Medulla oblongata (tissue), 1 donor: ENCODE results near the gene MPDU1.
"Not testable (repeated sequence)": the region's sequence is repeated elsewhere in the genome, so short reads cannot be mapped to it uniquely, and the experiment has no call there.

Source experiments
- DNase-seq: peaks from one replicate; pipeline ENCODE4 v3.0.0-alpha.2; 2015; ENCODE audit errors: extremely low spot score

Gene MPDU1

DNA sequence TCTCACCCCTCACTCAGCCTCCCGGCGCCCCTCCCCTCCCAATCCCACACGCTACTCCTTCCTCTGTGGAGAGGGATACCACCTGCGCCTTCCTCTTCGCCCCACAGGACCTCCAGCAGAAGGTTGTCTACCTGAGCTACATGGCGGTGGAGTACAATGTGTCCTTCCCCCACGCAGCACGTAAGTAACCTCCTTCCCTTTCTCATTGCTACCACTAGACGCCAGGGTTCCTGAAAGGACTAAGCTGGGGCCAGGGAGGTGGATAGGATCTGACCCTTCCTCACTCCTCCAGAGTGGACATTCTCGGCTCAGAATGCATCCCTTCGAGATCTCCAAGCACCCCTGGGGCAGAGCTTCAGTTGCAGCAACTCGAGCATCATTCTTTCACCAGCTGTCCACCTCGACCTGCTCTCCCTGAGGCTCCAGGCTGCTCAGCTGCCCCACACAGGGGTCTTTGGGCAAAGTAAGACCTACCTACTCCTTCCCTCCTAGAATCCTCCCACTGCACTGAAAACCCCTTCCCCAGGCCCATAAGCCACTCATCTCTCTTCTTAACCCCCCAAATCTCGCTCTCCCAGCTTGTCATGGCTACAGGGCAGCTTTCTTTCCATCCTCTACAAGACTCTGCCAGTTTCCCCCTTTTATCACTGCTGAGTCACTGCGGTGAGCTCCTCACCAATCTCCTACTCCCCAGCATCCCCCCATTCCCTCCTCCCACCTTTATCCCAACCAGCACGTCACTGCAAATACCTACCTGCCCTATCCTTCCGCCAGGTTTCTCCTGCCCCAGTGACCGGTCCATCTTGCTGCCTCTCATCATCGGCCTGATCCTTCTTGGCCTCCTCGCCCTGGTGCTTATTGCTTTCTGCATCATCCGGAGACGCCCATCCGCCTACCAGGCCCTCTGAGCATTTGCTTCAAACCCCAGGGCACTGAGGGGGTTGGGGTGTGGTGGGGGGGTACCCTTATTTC lies 2.8 kb upstream of the MPDU1 start:
- DNase-seq: no peak

DNA sequence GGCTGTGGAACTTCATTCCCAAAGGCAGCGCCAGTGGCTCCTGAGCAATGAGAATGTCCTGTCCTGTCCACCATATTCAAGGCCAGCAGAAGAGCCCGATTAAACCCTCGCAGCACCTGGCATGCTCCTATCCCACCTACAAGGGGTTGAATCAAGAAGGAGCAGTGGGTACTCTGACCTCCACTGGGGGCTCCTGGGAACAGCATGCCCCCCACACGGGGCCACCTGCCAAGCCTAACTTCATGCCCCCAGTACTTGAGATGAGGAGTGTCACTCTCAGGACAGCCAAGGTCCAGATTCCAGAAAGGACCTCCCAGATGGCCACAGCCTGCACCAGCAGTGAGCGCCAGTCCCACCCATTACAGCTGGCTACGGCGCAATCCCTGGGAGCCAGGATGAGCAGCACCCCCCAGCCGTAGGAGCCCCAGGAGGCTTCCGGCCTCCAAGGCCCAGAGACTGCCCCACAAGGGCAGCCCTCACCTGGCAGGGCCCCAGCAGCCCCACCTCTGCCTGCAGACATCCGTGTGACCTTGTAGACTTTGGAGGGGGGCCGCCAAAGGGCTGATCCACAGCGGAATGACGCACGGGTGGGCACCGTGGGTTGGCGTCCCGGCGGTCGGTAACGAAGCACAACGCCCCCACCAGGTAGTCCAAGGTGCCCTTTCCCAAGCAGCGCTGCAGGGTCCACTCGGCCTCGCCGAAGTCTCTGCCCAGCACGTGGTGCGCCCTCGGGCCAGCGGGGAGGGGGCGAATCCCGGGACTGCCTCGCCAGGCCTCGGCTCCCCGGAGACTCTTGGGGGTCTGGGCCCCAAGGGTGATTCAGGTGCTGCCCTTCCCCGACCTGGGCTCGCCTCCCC lies 1.0 kb upstream of the MPDU1 start:
- no peak for DNase-seq

- no peak for DNase-seq
Measured at GRCh38 chr17:7586673-7587419, 3.2 kb downstream of the MPDU1 start.

GRCh38 chr17:7587420-7588151 lies 3.9 kb downstream of the MPDU1 start:
- no peak for DNase-seq

- no peak for DNase-seq
Measured at GRCh38 chr17:7588553-7589203, 5.0 kb downstream of the MPDU1 start.

GRCh38 chr17:7589204-7589868 lies 5.7 kb downstream of the MPDU1 start:
- DNase-seq: peak; percentile 90

DNA sequence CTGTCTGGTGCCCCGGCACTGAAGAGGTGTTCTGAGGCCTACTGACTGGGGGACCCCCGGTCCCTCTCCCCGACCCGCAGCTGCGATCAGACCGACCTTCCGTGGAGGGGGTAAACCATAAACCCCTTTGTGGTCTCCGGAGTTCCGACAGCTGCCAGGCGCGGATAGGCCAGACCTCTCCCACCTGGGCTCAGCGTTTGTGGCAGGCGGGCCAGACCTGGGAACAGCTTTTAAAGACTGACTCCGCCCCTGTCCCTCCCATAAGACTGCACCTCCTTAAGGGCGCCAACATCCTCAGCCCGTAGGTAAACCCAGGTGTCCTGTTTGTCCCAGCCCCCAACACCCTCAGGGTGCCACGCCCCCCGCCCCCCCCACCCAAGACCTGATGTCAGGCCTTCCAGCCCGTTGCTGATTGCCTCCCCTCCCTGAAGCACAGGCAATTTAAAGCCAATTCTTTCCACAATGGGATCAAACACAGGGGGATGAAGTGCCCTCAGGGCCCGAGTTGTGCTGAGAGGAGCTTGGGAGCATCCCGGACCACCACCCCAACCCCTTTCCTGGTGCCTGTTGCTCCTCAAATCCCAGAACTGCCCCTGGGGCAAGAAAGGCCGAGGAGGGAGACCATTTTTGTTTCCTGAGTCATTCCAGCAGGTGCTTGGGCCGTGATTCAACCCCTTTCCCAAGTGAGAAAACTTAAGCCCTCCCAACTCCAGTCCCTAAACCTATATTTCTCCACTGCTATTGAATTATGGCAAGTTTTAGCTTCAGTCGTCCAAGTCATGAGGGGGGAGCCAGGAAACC lies 6.4 kb downstream of the MPDU1 start, which contains the start of gene SOX15:
TSS of gene SOX15 (minus strand) at position 204 of the 801 bp plus-strand sequence. CDS start 418 bp downstream, outside the sequence.
- no peak for DNase-seq

DNA sequence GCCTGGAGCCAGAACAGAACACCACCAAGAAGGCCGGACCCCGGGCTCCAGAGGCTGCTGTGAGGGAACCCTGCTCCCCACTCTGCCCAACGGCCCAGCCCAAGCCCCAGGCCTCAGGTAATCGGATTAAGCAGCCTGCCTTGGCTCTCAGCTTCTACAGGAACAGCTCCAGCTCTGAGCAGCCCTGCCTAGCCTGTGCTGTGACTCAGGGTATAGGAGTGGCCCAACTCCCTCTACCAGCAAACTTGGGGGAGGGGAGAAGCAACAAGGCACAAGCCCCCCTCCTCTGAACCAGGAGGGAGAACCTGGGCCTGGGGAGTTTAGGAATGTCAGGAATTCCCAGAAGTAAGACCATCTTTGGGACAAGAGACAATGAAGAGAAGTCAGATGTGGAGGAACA lies 7.1 kb downstream of the MPDU1 start:
- no peak for DNase-seq

DNA sequence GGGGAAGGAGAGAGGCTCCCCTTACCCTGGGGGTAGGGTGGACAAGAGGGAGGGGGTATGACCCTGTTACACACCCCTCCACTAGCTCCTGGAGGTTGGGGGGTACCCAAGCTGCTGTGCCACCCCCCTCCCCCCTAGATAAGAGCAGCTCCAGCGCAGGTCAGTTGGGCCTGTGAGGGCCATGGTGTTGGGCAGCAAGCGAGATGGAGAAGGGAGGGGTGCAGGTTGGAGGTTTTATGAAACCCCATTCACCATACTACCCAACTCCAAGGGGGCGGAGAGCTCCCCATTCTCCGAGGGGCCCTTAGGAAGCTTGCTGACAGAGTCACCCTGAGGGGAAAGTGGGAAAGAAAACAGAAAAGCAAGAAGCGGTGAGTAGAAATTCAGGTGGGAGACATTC lies 7.9 kb downstream of the MPDU1 start:
- no peak for DNase-seq

GRCh38 chr17:7592422-7593021 lies 8.9 kb downstream of the MPDU1 start:
- no peak for DNase-seq

- no peak for DNase-seq
Measured at GRCh38 chr17:7593296-7593695, 9.6 kb downstream of the MPDU1 start.

DNA sequence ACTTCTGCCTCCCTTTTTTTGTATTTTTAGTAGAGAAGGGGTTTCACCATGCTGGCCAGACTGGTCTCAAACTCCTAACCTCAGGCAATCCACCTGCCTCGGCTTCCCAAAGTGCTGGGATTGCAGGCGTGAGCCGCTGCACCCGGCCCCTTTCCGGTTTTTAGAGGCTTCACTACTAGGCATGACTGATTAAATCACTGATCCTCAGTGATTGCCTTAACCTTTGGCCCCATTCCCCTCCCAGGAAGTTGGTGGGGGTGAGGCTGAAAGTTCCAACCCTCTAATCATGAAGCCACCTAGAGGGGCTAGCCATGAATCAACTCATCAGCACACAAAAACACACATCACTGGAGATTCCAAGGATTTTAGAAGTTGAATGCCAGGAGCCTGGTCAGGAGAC lies 13.9 kb downstream of the MPDU1 start:
- not testable (repeated sequence) for DNase-seq

GRCh38 chr17:7606280-7606679 lies 22.6 kb downstream of the MPDU1 start:
- DNase-seq: no peak

DNA sequence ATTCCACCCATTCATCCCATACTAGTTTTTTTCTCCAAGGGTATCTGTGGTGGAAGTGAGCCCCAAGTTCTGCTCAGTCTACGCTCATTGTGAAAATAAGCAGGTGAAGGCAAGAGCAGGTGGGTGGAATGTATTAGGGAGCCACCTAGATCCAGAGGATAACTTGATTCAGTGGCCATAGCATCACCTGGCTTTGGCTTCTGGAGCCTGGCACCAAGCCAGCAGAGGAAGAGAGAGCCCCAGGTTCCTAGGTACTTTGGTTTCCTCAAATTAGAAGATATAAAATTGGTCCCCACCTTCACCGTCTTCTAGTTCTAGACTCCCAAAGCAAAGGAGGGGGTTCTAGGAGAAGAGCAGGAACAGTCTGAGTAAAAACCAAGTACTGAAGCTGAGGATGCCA lies 27.0 kb downstream of the MPDU1 start:
- DNase-seq: no peak

DNA sequence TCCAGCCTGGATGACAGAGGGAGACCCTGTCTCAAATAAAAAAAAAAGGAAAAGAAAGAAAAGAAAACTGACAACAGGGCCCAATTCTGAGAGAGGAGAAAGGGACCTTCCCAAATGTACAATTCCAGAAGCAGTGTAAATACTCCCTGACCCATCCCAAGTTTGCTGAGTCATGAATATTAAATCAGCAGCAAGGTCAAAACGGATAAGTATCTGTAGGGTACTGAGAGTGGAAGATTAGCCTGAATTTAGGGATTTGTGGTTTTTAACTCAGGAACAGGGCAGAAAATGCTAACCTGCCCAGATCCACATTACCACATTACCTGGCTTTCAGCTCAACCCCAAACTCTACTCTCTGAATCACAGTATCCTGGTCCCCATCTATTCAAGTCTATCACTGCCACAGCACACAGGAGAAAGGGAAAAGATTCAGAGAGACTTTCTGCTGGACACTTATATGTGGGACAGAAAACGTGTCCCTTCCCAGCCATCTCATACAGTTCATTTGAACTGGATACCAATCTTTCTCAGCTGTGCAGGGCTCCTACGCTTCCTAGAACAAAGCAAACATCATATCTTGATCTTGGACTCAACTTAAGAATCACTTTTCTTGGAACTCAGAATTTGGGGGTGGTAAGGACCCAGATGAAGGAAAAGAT lies 28.1 kb downstream of the MPDU1 start:
- DNase-seq: no peak

DNA sequence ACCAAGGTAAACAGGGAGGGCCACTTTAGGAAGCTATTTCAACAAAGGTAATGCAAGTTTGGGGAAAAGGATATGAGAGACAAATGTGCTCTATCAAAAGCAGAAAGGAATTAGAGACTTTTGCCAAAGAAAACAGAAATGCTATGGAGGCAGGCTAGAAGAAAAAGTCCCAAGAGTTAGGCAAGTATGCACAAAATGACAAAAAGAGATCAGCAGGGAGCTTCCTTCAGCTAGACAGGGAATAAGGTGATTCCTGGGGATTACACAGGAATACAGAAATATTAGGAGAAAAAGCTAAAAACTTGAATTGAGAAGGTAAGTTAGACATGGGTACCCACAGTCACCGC lies 28.6 kb downstream of the MPDU1 start:
- DNase-seq: no peak

GRCh38 chr17:7613769-7614424 lies 30.2 kb downstream of the MPDU1 start:
- no peak for DNase-seq
